Measurements from ENCODE around the gene LDLRAD1. TPM values are rescaled to one million over a fixed set of nuclear protein-coding genes. Genes with fewer than 3 reads are reported as not detected.
"Not testable (repeated sequence)": the region's sequence is repeated elsewhere in the genome, so short reads cannot be mapped to it uniquely, and the experiment has no call there.

LDLRAD1 gene
- not detected in 2 replicates for total RNA-seq (2014; rRNA removed; shearing (Covaris generic))

- Histone ChIP-seq H3K27me3 (ENCODE audit: control insufficient read depth, insufficient read depth, low read length) (no peaks in the 10 kb centered on the region; the same call in 1 of the 2 replicates), H3K4me3 (ENCODE audit: insufficient read depth, low read depth, low read length) (no peak within 1 kb of the TSS), H3K36me3 (replicated peaks; ENCODE audit: control insufficient read depth, insufficient read depth, low read length) (no peaks in the 10 kb centered on the region)
- DNase-seq: no peak
Observed at GRCh38 chr1:54017979-54018378, at the start of gene LDLRAD1. Gene LDLRAD1, minus strand, starts transcription at chr1:54018186. Its CDS starts 74 bp downstream, at chr1:54018112.

GRCh38 chr1:54064299-54064698, 46.3 kb upstream of the LDLRAD1 start:
- Histone ChIP-seq H3K4me3 (ENCODE audit: insufficient read depth, low read depth, low read length) (no peak overlapping the region), H3K27me3 (ENCODE audit: control insufficient read depth, insufficient read depth, low read length) (no peaks in the 10 kb centered on the region), H3K36me3 (replicated peaks; ENCODE audit: control insufficient read depth, insufficient read depth, low read length) (no peaks in the 10 kb centered on the region)
- no peak for DNase-seq

GRCh38 chr1:54054438-54054749, 36.4 kb upstream of the LDLRAD1 start:
- Histone ChIP-seq H3K27me3 (ENCODE audit: control insufficient read depth, insufficient read depth, low read length) (no peaks in the 10 kb centered on the region), H3K4me3 (ENCODE audit: insufficient read depth, low read depth, low read length) (peak overlapping the region; percentile 4; the same call in 1 of the 2 replicates), H3K36me3 (replicated peaks; ENCODE audit: control insufficient read depth, insufficient read depth, low read length) (no peaks in the 10 kb centered on the region)
- peak; percentile 8 for DNase-seq

GRCh38 chr1:54053745-54054437, 35.9 kb upstream of the LDLRAD1 start:
- no peaks in the 10 kb centered on the region for H3K36me3 ChIP-seq (replicated peaks; ENCODE audit: control insufficient read depth, insufficient read depth, low read length)
- no peak for DNase-seq
- no peaks in the 10 kb centered on the region for H3K27me3 ChIP-seq (ENCODE audit: control insufficient read depth, insufficient read depth, low read length)

GRCh38 chr1:54052934-54053744, 35.2 kb upstream of the LDLRAD1 start, which contains the start of the genes TCEANC2 and TMEM59:
Gene TCEANC2, plus strand, starts transcription at chr1:54053608. Its CDS starts 815 bp downstream, at chr1:54054423.
Gene TMEM59, minus strand, starts transcription at chr1:54053204. Its CDS starts 16 bp downstream, at chr1:54053188.
- Histone ChIP-seq H3K27me3 (ENCODE audit: control insufficient read depth, insufficient read depth, low read length) (no peaks in the 10 kb centered on the region), H3K36me3 (replicated peaks; ENCODE audit: control insufficient read depth, insufficient read depth, low read length) (no peaks in the 10 kb centered on the region), H3K4me3 (ENCODE audit: insufficient read depth, low read depth, low read length) (peak within 1 kb of the TSS; percentile 97)
- peak; percentile 92 for DNase-seq

More at GRCh38 chr1:54053745-54054437, 35.9 kb upstream of the LDLRAD1 start:
- H3K4me3 ChIP-seq (ENCODE audit: insufficient read depth, low read depth, low read length): peak overlapping the region; percentile 97

GRCh38 chr1:54052431-54052933, 34.5 kb upstream of the LDLRAD1 start:
- no peaks in the 10 kb centered on the region for H3K36me3 ChIP-seq (replicated peaks; ENCODE audit: control insufficient read depth, insufficient read depth, low read length)
- H3K27me3 ChIP-seq (ENCODE audit: control insufficient read depth, insufficient read depth, low read length): no peaks in the 10 kb centered on the region
- peak; percentile 70 for DNase-seq
- peak overlapping the region; percentile 97 for H3K4me3 ChIP-seq (ENCODE audit: insufficient read depth, low read depth, low read length)

- peak; percentile 30 for DNase-seq
- no peaks in the 10 kb centered on the region for H3K36me3 ChIP-seq (replicated peaks; ENCODE audit: control insufficient read depth, insufficient read depth, low read length)
- peak overlapping the region; percentile 97 for H3K4me3 ChIP-seq (ENCODE audit: insufficient read depth, low read depth, low read length)
- H3K27me3 ChIP-seq (ENCODE audit: control insufficient read depth, insufficient read depth, low read length): no peaks in the 10 kb centered on the region
Observed at GRCh38 chr1:54051933-54052430, 34.0 kb upstream of the LDLRAD1 start.

GRCh38 chr1:54050435-54050834, 32.4 kb upstream of the LDLRAD1 start:
- DNase-seq; H3K27me3 ChIP-seq (ENCODE audit: control insufficient read depth, insufficient read depth, low read length); H3K4me3 ChIP-seq (ENCODE audit: insufficient read depth, low read depth, low read length); H3K36me3 ChIP-seq (replicated peaks; ENCODE audit: control insufficient read depth, insufficient read depth, low read length): not testable (repeated sequence)

GRCh38 chr1:54047384-54048305, 29.7 kb upstream of the LDLRAD1 start:
- Histone ChIP-seq H3K36me3 (replicated peaks; ENCODE audit: control insufficient read depth, insufficient read depth, low read length) (peaks cover 5% of the 10 kb centered on the region), H3K4me3 (ENCODE audit: insufficient read depth, low read depth, low read length) (no peak overlapping the region), H3K27me3 (ENCODE audit: control insufficient read depth, insufficient read depth, low read length) (no peaks in the 10 kb centered on the region)
- DNase-seq: no peak

- H3K27me3 ChIP-seq (ENCODE audit: control insufficient read depth, insufficient read depth, low read length): no peaks in the 10 kb centered on the region
- no peak for DNase-seq
Observed at GRCh38 chr1:54046671-54047383, 28.8 kb upstream of the LDLRAD1 start.

GRCh38 chr1:54045496-54045895, 27.5 kb upstream of the LDLRAD1 start:
- DNase-seq: no peak
- Histone ChIP-seq H3K27me3 (ENCODE audit: control insufficient read depth, insufficient read depth, low read length) (no peaks in the 10 kb centered on the region), H3K36me3 (replicated peaks; ENCODE audit: control insufficient read depth, insufficient read depth, low read length) (peaks cover 10% of the 10 kb centered on the region), H3K4me3 (ENCODE audit: insufficient read depth, low read depth, low read length) (no peak overlapping the region)

More at GRCh38 chr1:54046671-54047383, 28.8 kb upstream of the LDLRAD1 start:
- H3K4me3 ChIP-seq (ENCODE audit: insufficient read depth, low read depth, low read length): no peak overlapping the region
- H3K36me3 ChIP-seq (replicated peaks; ENCODE audit: control insufficient read depth, insufficient read depth, low read length): peaks cover 8% of the 10 kb centered on the region

- no peak for DNase-seq
- Histone ChIP-seq H3K27me3 (ENCODE audit: control insufficient read depth, insufficient read depth, low read length) (no peaks in the 10 kb centered on the region), H3K36me3 (replicated peaks; ENCODE audit: control insufficient read depth, insufficient read depth, low read length) (peaks cover 13% of the 10 kb centered on the region), H3K4me3 (ENCODE audit: insufficient read depth, low read depth, low read length) (no peak overlapping the region)
Observed at GRCh38 chr1:54041806-54042205, 23.8 kb upstream of the LDLRAD1 start.

- Histone ChIP-seq H3K36me3 (replicated peaks; ENCODE audit: control insufficient read depth, insufficient read depth, low read length) (peaks cover 18% of the 10 kb centered on the region), H3K27me3 (ENCODE audit: control insufficient read depth, insufficient read depth, low read length) (no peaks in the 10 kb centered on the region), H3K4me3 (ENCODE audit: insufficient read depth, low read depth, low read length) (no peak overlapping the region)
- no peak for DNase-seq
Observed at GRCh38 chr1:54037476-54037875, 19.5 kb upstream of the LDLRAD1 start.

Measured in H7 (cell line).